22Rv1 (cell line): ENCODE measurements around the gene ARL15.

Experiments
- H3K27ac ChIP-seq: fragments of 450-650 bp; 2 replicates; pipeline ENCODE4 v1.5.1; 2017
- CTCF ChIP-seq: fragments of 450-650 bp; IDR thresholded peaks from 2 replicates; pipeline ENCODE4 v1.5.1; 2017; ENCODE audit warnings: mild to moderate bottlenecking
- ZFX ChIP-seq: fragments of 450-650 bp; IDR thresholded peaks from 2 replicates; pipeline ENCODE4 v1.6.1; 2017; ENCODE audit warnings: antibody characterized with exemption, borderline replicate concordance

The ARL15 gene

GRCh38 chr5:53895091-53895683, 415.2 kb downstream of the ARL15 start:
- no peak overlapping the region for H3K27ac ChIP-seq
- TF ChIP-seq ZFX (no peak), CTCF (no peak)

DNA sequence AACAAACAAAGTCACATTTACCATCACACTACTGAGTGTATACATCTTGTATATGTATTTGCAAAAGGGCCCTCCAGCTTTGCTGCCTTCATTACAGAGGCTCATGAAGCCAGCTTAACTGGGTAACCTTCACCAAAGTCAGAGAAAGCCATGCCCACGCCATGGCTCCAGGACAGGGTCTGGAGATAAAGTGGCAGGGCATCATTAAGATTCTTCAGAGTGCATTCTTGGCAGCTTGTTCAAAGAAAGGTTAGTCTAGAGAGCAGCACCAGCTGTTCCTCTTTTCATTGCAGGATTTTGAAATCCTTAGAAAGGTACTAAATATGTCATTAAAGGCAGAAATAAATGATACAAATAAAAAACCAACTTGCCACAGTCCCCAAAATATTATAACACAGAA, 416.7 kb downstream of the ARL15 start:
- no peak overlapping the region for H3K27ac ChIP-seq
- TF ChIP-seq ZFX, result no peak
- TF ChIP-seq CTCF, result no peak

GRCh38 chr5:53892224-53892623, 418.1 kb downstream of the ARL15 start:
- H3K27ac ChIP-seq, result no peak overlapping the region
- TF ChIP-seq ZFX (no peak), CTCF (no peak)

GRCh38 chr5:53891159-53891558, 419.2 kb downstream of the ARL15 start:
- no peak overlapping the region for H3K27ac ChIP-seq
- no peak for TF ChIP-seq ZFX
- no peak for TF ChIP-seq CTCF

DNA sequence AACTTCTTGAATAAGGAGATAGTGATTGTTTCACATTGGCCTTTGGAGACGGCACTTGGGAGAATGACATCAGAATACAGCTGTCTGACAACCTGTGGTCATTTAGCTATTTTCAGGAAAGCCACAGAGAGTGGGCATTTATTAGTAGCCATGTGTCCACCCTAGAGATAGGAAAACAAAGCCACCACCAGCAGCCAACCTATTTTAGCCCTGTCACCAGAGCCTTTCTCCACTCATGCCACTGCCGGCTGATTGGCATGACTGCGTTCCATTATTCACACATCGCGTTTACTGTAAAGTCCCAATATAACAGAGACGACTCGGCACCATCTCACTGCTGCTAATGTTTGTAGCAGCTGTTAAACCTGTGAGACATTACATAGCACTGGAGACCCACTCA, 419.9 kb downstream of the ARL15 start:
- TF ChIP-seq CTCF (no peak), ZFX (no peak)
- no peak overlapping the region for H3K27ac ChIP-seq

- H3K27ac ChIP-seq, result no peak overlapping the region
- TF ChIP-seq CTCF (no peak), ZFX (no peak)
These were observed 425.5 kb downstream of the ARL15 start for GRCh38 chr5:53884844-53885243.

DNA sequence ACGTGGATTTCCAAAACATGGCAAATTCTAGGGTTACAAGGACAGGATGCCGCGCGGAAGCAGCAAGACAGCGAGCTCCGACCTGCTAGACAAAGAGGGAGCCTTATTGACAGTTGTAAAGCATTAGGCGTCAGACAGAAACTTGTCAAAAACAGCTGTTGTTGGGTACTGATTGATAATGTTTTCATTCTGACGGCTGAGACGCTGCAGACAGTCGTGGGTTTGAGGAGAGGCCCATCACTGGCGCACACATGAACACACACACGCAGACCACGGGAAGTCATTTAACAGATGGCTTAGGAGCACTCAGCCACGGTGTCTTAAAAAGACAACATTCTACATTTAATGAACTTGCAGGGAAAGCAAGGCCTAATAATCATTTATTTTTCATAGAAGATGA, 426.0 kb downstream of the ARL15 start:
- TF ChIP-seq CTCF (no peak), ZFX (no peak)
- H3K27ac ChIP-seq, result no peak overlapping the region
